NCI-H187 treated with DMSO at 0.1 percent for 48 hours (cell line): ENCODE results near the gene KCNQ1OT1.

ENCODE experiments used
- DNase-seq: peaks from one replicate; lab custom pipeline; 2025; lab: John Stamatoyannopoulos, UW

Gene KCNQ1OT1

DNA sequence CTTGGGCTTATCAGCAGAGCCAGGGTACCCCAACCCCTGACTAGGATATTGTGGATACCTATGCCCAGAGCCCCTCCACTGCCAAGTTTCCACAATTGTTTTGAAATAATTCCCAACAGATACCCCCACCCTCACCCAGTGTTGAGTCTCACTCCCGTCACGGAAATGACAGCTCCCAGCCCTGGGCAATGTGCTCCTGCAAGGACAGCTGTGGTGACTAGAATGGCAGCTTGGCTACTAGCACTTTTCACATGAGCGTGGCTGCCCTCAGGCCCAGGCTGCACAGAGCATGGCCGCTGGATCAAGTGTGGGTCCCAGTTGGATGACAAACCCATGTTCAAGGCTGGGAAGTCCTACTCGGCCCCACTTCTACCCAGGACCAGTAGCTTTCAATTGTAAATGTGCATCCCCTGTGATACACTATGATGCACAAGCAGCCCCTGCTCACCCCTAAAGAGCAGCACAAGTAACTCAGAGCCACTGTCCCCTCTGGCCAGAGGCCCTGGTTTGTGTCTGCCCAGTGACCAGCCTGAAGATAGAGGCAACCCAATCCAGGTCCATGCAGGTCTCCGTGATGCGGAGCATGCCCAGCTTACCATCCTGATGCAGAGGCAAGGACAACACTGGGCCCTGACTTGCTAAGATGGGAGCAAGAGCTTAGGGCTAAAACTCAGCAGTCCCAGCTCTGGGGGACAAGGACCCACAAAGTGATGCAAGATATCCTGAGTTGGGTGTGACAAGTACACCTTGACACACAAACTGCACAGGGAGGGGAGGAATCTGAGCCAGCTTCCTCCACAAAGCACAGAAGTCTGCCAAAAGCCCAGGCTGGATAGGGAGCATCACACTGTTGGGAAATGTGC, 13.2 kb downstream of the KCNQ1OT1 start:
- DNase-seq: no peak

DNA sequence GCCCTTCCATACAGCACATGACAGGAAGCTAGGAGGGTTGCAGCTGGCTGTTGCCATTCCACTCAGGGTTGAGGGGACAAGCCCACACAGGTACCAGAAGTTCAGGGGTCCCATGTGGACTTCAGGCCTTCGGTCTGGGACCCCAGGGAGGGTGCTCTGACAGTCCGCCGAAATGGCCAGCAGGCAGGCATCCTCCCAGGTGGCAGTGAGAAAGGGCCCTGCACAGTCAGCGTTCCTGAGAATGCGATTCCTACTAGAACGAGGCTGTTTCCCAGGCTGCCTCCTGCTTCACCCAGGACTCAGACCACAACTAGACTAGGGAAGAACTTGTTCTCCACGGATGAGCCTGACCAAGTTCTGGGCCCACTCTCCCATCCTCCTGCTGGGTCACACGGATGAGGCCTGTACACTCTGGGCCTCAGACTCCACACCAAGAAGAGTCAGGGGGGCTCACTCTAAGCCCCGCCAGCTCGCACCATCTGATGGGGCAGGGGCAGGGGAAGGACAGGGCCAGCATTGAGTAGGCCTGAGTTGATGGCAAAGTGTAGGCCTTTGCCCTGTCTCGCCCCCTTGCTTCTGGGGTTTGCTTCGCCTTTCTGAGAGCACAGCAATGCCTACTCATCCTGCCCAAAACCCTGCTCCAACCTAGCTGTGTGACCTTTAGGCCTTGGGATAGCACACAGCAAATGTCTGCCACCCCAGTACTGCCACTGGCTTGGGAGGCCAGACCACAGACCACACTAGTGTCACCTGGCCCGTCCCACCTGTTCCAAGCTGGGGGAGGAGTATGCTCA, 14.0 kb downstream of the KCNQ1OT1 start:
- no peak for DNase-seq

DNA sequence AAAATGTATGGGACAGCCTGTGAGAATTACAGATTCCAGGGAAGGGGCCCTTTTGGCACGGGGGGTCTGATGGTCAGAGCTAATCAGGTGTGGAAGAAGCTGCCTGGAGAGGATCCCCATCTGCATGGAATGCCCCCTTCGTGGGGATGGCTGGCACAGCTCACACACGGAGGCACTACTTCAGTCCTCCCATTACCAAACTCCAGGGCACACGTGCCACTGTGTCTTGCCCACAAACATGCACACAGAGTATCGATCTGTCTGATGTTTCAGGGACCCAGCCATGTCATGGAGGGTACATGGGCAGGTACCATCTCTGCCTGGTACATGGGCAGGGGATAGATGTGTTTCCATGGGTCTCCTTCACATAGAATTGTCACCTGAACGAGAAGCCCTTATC, 14.7 kb downstream of the KCNQ1OT1 start:
- no peak for DNase-seq

DNA sequence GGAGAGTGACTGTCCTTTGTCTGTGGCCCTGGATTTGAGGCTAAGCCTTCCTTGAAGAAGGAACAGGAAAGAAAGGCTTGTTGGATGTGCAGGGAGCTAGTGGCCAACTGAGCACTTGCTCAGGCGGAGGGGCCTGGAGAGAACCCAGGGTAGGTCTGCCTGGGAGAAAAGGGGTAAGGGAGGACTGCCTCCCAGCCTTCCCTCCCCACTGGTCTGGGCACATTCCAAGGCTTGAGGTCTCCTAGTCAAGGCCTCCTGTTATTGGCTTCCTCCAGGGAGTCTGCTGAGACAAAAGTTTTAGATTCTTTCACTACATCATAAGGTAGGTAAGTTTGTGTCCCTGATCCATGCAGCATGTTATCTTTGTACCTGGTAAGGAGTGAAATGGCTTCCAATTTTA, 15.2 kb downstream of the KCNQ1OT1 start:
- DNase-seq: no peak

DNA sequence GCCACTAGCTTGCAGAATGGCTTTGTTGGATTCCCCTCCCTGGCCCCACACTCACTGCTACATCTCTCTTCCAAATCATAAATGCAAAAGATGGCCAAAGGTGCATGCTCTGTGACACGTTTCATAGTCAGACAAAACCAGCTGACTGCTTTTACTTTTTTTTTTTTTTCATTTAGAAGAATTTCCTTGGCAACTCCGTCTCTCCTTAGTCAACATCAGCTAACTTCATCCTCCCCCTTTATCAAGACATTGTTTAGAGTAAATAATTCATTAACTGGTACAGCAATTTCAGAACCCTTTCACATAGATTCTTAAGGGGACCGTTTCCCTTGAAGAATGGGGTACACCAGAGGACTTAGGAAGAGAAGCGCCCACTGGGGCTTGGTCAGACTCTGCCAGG, 16.0 kb downstream of the KCNQ1OT1 start:
- no peak for DNase-seq

DNA sequence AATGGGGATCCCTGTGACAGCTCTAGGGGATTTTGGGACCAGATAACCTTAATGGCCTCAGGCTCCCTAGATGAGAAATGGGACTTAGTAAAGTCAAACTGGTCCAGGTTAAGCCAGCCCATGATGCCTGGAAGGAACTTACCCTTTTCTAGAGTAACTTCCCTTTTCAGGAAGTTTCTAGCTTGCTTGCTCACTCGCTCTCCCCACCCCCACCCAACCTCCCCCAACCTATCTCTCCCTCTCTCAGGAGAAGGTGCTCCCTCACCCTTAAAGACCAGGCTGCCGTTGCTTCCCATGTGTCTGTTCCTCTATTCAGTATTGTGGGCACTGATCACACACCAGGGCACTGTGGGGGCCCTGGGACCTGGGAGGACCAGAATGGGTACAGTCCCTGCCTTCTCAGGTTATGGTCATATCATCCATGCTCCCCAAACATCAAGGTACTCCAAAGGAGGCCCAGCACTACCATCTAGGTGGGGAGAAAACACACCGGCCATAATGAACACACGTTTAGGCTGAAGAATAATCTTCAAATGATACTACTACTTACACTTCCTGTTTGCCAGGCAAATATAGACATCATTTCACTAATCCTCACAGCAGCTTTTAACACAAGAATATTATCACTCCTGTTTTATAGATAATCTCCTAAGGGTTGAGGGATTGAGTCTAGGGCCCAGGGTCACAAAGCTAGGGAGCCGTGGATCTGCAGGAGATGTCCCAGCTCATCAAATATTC, 18.2 kb downstream of the KCNQ1OT1 start:
- DNase-seq: no peak

DNA sequence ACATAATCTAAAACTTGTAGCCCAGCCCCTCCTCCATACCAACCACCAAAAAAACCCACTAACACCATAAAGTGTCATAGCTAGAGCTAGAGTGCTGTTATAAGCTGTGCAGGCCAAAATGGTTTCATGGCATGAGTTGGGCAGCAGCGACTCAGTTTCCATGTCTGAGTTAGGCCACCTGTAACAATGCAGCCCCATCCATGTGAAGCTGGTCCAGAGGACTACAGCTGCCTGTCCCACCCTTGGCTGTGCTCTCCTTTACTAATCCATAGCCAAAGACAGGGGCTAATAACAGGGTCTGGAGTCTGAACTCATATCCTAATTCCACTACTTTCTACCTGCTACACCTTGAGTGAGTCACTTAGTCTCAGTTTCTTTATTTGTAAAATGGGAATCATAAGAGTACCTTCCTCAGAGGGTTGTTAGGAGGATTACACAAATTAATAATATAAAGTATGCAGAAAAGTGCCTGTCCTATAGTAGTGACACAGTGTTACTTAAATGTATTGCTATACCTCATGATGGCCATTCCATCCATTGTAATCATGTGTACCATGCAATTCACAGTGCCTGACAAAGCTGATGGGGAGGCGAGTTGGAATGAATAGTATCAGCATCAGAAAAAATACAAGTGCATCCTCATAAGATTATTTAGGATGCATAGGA, 20.6 kb downstream of the KCNQ1OT1 start:
- DNase-seq: no peak

DNA sequence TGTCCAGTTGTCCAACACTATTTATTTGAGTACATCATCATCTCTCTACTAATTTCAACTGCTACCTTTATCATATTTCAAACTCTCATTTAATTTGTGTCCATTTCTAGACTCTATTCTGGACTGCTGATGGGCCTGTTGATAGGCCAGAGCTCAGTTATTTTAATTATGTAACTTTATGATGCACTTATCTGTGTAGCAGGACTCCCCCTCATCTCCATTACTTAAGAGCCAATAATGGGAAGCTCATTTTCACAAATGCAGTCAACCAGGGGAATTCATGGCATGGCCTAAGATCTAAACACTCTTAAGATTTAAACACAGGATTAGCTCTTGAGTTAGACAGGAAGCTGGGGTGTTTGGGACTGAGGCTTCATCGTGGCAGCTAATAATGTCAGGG, 21.4 kb downstream of the KCNQ1OT1 start:
- DNase-seq: no peak

DNA sequence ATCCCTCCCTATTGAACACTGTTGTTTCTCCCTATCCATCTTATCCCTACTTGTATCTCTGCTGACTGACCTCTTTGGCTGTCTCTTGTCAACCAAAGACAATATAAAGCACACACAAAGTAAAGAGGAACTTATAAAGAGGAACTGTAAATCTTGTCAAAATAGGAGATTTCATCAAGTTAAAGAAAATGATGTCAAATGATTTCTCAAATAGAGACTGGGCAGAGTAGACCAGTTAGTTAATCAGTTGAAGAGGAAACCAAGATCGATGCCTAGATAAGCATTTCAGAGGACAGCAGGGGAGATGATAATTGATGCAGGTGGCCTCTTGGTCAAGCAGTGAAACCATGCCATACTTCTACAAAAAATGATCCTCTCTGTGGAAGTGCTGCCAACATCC, 22.7 kb downstream of the KCNQ1OT1 start:
- no peak for DNase-seq

DNA sequence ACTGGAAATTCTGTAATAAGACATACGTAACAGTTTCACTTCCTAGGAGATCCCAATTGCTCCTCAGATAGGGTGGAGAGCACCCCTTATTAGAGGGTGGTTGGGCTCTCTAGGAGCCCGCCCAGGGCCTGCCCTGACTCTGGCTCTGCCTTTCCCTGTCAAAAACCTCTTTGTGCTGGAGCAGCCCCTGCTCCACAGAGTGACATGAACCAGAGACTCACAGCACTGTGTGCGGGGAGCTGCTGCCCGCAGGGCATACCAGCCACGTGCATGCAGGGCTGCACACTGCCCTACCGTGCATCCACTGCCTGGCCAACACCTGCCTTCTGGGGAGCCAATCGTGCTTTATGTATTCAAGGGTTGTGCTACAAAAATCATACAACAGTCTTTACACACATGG, 24.3 kb downstream of the KCNQ1OT1 start:
- no peak for DNase-seq

DNA sequence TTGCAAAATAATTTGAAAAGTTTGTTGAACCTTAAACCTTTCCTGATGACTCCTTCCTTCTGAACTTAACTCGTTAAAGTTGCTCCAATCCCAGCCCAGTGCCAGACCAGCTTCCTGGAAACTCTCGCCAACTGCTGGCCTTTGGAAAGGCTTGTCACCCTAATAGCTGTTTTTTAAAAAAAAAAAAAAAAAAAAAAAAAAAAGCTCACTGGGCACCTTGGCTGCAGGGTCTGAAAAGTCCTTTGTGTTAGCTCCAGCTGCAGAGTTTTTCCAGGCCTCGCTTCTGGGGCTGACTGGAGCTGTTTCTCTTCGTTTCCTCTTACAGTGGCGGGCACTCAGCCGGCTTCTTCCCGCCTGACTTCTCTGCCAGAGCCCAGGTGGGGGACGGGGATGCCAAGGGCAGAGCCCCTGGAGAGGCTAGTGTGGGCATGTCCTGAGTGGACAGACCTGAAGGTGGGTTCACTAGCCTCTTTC, 25.1 kb downstream of the KCNQ1OT1 start:
- DNase-seq: no peak

DNA sequence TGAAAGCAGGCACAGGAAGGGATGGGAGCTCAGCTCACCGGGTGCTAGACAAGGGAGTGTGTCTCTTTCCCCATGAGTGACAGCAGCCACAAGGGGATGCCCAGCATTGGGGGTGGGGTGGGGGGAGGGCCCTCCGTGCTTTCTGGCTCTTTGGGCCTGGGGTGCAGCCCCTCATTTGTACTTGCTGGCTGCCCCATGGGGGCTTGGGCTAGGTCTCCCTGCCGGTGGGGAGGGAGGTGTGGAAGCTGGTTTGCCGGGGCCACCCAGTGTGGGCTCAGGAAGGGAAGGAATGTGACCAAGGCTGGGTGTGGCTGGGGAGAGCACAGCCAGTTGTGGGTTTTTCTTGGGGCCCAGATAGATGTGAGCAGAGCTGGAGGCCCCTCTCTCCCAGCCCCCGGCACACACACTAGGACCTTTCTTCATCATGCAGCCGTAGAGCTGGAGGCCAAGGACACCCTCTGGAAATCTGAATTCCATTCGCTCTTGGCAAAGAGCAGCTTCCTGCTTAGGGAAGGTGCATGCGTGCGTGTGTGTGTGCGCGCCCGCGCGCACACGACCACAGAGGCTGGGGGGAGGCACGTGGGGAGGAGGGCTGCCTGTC, 25.8 kb downstream of the KCNQ1OT1 start:
- DNase-seq: no peak

DNA sequence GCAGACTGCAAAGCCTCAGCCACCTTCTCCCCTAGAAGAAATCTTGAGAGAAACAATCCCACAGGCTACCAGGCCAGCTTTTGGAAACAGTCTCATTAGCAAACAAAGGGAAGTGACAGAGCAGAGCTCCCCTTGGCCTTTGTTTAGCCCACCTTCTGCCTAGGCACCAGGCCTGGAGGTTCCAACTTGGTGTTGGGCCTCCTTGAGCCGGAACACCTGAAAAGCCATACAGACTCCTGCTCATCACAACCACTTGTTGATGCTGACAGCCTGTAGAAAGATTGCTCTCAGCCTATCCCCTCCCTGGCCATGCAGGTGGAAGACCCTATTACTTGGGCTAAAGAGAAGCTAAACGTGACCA, 26.6 kb downstream of the KCNQ1OT1 start:
- DNase-seq: no peak

DNA sequence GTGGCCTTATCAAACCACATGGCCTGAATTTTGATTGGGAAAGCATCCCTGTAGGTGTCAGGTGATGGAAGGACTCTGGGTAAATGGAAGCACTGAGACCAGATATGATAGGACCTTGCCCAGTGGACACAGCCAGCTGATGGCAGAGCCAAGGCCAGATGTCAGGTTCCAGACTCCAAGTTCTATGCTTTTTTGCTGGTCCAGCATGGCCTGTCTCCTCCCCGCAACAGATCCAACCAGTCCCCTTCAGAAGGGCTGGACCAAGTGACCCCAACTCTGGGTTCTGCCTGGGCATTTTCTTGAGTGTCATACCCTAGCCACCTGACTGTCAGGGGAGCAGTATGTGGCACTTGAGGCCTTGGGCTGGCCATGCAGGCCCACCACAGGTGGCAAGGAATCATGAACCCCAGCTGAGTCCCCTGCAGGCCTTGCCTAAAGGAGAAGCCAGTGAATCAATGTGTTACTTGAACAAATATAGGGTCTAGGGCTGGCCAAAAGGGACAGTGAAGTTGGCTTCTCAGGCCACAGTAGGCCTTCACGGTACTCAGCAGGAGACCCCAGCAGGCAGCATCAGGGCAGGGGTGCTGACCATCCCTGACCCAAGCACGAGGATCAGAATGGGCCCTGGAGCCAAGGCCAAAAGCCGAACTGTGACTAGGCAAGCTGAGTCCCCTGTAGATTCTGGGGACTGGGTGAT, 27.1 kb downstream of the KCNQ1OT1 start:
- no peak for DNase-seq

DNA sequence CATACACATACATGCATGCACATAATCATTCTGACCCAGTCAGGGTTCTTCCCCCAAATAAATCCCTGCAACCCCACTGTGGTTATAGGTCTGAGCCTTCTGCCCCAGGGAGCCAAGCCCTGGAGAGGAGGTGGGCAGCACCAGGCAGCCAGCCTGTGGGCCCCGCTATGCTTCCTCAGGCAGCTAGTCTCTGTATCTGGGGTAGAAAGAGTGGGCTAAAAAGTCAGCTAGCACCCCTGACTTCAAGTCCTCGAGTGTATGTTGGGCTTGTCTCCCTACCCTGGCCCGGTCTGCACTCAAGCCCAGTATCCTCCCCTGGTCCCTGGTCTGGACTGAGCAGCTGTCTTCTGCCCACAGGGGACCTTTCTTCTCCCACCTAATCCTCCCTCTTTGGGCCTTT, 28.0 kb downstream of the KCNQ1OT1 start:
- no peak for DNase-seq

DNA sequence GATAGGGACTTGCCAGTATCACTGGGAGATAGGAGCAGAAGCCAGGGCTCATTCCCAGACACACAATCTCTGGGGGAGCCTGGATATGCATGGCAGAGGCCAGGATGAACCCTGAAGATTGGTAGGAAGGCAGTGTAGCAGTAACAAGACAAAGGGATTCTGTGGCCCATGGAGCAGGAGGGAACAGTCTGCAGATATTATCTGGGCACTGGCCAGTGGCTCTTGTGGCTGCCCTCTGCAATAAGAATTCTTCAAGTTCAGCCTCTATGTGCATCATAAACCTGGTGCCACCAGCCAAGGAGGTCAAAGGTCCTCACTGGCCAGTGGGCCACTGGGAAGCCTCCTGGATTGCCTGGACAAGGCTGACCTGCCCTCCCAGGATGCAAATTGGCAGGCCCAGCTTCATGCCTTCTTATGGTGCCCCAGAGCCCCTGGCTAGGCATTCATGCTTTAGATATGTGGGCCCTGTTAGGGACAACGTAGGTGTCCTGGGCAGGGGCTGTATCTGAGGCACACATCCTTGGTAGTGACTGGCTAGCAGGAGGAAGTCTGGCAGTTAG, 29.2 kb downstream of the KCNQ1OT1 start:
- DNase-seq: no peak

DNA sequence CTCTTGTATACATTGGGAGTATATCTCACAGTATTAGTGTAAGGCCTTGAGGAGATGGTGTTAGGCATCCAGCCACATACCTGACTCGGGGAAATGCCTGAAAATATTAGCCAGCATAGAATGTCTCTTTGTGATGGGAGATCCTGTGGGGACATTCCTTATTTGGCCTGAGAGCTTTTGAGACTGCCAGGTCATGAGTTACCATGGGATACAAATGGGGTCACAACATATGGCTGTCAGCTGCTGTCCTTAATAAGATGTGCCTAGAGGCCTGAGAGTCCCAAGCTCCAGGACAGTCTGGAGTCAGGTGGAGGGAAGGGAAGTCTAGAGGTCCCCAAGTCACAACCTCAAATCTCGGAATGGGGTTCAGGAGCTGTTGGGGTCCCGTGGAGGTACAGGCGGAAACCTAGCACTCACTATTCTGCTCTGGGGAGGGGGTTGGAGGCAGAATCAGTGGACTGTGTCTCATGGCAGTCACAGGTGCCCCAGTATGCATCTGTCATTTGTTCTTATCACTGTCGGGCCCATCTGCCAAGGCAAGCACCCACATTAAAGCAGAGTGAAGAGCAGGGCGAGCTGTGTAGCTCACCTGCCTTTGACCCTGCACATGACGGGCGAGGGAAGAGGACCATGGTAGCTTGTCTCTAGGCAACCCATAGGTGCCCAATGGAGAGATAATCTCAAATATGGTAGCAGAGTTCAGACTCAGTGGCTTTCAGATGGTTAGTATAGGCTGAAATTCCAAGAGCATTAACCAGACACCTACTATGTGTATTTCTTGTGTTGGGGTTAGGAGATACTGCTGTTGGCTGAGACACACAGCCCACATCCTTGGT, 29.9 kb downstream of the KCNQ1OT1 start:
- no peak for DNase-seq

DNA sequence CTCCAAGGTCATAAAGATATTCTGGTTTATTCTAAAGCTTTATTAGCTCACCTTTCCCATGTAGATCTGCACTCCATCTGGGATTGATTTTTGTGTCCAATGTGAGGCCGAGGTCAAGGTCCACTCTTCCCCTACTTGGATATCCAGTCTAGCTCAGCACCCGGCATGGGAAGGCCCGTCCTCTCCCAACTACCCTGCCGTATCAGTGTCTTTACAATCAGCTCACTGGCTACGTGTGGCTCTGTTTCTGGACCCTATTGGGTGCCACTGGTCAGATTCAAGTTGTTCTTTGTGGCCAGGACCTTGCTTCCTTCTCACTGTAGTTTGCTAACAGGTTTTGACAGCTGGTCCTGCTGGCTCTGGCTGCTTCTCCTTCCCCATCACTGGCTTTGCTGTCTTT, 30.9 kb downstream of the KCNQ1OT1 start:
- DNase-seq: no peak

DNA sequence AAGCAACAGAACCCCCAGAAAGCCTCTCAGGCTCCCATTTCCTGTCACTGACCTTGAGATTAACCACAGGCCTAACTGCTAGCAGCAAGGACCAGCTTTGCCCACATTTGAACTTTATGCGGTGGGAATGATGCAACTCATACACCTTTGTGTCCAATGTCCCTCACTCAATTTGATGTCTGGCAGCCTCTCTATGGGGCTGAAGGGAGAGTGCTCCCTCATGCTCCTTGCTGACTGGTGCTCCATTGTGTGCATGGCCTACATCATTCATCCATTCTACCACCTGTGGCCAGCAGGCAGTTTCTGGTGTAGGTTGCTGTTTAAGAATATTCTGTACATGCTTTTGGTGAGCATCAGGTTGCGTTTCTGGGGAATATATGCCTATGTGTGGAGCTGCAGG, 31.9 kb downstream of the KCNQ1OT1 start:
- DNase-seq: no peak
